ENCODE measurements around the gene PPP2R3A.
"Not testable (repeated sequence)": the region's sequence is repeated elsewhere in the genome, so short reads cannot be mapped to it uniquely, and the experiment has no call there.

The PPP2R3A gene

GRCh38 chr3:135965506-135966270, at the start of gene PPP2R3A:
Gene PPP2R3A (plus strand): TSS chr3:135965728. CDS start chr3:136001499, 35,771 bp downstream.
- DNase-seq, result peak; percentile 85

DNA sequence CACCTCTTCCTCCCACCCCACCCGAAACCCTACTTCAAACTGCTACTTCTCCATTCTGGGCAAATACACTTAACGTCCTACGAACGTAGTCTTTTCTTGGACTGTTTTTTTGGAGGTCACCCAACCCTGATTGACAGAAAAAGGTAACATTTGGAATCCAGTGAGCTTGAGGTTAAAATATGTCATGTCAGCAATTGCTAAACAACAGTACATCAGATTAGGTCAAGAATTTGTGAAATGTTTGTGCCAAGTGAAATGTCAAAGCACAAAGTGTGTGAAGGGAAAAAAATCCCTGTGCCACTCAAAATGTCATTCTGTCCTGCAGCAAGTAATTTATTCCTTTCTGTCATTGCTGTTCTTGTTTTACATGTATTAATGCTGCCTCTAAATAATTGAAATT, 49.2 kb upstream of the PPP2R3A start:
- no peak for DNase-seq

DNA sequence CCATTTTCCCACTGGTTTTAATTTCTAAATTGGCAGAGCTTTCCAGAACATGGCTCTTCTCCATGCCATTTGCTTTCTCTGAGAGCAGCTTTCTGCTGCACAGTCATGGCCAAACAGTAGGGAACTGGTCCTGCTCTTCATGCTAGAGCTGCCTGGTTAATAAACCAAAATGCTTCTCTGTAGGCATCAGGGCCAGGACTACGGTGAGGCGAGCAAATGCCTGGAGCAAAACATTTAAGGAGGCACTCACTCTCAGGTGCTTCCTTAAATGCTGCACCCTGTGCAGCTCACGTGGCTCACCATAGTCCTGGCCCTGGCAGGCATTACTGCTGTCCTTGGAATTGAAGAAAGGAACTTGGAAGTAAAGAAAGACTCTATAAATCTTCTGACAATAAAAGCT, 48.5 kb upstream of the PPP2R3A start:
- no peak for DNase-seq

- DNase-seq, result no peak
Measured at GRCh38 chr3:135917927-135918597, 47.5 kb upstream of the PPP2R3A start.

DNA sequence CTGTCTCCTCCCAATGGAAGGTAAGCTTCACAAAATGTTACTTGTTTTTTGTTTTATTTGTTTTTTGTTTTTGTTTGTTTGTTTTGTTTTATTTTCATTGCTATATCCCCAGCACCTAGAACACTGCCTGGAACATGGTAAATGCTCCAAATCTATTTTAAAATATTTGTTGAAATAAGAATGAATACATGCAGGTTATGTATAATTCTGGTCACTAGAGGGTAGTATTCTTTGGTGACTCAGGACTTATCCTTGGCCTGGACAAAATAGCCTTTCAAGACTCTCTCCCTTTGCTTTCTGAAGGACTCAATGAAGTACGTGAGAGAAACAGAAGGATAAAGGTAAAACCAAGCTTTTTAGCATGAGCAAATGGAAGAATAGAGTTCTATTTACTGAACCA, 46.9 kb upstream of the PPP2R3A start:
- DNase-seq, result no peak

DNA sequence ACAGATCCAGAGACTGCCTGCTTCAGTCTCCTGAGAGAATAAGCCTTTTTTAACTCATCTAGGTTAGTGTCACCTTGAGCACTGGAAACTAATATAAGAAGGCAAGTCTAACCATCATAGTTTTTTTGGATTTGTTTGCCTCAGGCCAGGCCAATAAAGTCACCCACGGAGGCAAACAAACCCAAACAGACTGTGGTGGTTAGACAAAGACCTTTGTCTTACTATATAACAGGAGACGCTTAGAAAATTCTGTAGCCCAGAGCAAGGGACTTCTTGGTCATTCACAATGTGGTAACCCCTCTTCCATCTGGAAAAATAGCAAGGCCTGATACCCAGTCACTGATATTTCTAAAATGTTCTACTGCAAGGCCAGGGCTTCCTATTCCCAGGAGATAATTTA, 45.3 kb upstream of the PPP2R3A start:
- DNase-seq, result no peak

GRCh38 chr3:135922903-135923250, 42.7 kb upstream of the PPP2R3A start:
- no peak for DNase-seq

DNA sequence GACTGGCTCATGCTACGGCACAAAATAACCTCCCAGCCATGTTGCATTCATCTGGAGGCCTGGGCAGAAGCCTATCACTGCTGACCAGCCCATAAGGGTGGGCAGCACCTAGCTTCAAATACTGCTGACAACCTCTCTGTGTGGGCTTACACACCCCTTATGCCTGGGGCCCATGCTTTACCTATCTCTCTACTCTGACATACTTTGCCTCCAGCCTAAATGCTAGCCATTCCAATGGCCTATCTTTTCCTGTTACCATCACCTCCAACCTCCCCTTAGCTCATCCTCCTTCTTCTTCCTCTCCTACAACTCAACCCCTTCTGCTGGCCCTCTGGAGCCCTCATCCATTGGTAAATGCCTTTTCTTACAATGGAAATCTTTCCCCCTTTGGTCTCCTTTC, 41.0 kb upstream of the PPP2R3A start:
- DNase-seq, result no peak

GRCh38 chr3:135926664-135927063, 38.9 kb upstream of the PPP2R3A start:
- DNase-seq, result no peak

DNA sequence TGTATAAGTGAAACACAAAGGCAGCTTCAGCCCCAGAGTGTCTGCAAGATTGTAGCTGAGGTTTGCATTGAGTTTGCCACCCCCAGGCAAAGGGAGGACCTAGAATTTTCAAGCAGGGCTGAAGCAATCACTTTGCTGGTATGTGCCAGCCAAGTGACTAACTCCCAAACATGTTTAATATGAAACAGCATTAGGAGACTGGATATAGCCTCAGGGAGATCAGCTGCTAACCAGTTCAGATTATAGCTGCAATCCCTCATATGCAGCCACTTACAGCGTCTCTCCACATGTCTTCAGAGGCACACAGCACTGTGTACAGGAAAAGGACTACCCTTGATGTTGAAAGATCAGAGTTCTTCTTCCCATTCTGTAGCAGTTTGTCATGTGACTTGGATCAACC, 38.4 kb upstream of the PPP2R3A start:
- peak; percentile 56 for DNase-seq

DNA sequence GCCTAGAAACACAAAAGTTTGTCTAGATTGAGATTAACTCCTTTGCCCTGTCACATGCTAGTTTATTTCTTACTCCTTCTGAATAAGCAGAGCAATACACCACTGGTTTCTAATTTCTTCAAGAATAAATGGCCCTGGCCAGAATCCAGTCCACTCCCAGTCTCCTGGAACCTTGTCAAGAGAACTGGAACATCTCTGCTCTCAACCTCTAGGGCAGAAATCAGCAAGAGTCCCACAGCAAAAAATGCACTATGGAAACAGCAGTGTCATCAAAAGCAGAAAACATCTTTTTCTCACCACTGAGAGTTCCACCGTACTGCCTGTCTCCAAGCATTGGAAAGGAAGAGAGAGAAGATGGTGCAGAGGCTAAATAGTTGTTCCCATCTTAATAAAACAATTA, 35.9 kb upstream of the PPP2R3A start:
- DNase-seq, result no peak

GRCh38 chr3:135930255-135930654, 35.3 kb upstream of the PPP2R3A start:
- DNase-seq, result no peak

DNA sequence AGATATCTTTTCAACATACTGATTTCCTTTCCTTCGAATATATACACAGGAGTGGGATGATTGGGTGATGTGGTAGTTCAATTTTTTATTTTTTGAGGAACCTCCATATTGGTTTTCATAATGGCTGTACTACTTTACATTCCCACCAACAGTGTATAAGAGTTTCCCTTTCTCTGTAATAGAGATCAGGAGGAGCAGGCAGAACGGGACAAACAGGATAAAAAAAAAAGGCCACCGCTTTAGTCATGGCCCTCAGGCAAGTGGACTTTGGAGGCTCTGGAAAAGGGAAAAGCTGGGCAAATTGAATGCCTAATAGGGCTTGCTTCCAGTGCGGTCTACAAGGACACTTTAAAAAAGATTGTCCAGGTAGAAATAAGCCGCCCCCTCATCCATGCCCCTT, 30.4 kb upstream of the PPP2R3A start:
- DNase-seq, result not testable (repeated sequence)

DNA sequence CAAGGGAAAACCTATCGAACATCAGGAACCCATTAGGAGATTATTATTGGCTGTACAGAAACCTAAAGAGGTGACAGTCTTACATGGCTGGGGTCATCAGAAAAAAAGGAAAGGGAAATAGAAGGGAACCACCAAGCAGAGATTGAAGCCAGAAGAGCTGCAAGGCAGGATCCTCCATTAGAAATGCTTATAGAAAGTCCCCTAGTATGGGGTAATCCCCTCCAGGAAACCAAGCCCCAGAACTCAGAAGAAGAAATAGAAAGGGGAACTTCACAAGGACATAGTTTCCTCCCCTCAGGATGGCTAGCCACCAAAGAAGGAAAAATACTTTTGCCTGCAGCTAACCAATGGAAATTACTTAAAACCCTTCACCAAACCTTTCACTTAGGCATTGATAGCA, 27.8 kb upstream of the PPP2R3A start:
- DNase-seq, result not testable (repeated sequence)

- peak; percentile 31 for DNase-seq
Measured at GRCh38 chr3:135944831-135945230, 20.7 kb upstream of the PPP2R3A start.

DNA sequence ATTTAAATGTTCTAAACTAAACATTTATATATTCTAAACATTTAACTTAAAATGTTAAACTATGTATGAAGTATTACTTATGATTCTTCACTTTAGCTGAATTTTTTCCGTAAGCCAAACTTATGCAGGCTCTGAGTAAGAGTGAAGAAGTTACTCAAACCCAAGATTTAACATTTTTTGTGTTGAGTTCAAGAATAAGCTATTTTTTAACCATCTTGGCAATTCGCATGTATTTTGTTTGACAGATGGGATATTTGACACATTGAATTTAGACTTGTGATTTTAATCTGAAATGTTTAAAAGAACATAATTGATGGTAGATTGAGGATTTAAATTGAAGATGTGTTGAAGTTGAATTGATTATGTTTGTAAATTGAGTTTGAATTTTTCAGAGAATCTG, 14.6 kb upstream of the PPP2R3A start:
- no peak for DNase-seq

DNA sequence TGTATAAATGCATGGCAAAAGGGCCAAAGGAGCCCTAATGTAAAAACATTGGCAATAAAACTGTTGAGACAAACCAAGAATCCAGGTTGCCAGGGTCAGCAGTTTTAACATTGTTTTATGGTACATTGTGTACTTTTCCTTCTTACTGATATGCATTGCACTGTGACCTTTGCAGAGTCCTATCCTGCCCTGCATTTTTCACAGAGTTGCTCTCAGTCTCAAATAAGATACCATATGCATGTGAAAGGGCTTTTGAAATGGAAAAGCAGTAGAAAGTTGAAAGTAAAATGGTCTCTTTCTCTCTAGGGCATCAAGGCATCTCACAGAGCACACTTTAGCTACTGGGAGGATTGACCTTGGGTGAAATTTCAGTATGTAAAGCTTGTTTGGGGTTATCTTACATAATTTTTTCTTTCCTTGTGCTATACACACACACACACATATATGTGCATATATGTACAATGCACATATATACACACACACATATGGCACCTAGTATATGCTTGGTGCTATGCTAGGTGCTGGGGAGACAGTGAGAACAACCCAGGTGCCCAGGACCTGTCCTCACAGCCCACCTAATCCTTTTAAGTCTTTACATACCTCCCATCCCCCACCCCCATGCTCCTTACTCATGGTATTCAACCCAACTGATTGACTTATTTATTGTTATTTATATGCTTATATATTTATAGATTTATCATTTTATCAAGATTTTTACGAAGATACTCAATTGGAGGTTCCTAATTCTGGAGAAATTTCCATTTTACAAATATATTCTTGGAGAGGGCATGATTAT, 1.2 kb upstream of the PPP2R3A start:
- DNase-seq, result no peak

DNA sequence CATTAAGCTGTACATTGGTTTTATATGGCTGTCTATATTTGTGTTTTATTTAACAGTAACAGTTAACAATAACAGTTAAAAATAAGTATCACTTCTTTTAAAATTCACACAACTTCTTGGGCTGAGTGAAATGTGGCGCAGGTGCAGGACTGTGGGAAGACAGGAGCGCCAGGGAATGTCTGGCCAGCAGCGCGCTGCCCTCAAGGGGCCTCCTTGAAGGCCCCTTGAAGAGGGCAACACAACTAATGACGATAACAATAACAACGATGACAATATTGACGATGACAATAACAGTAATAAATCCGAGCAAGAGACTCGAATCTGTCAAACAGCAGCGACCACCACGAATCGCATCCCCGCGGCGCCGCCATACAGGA, 411 bp upstream of the PPP2R3A start:
- no peak for DNase-seq

- no peak for DNase-seq
Measured at GRCh38 chr3:135966271-135966961, 888 bp downstream of the PPP2R3A start.

DNA sequence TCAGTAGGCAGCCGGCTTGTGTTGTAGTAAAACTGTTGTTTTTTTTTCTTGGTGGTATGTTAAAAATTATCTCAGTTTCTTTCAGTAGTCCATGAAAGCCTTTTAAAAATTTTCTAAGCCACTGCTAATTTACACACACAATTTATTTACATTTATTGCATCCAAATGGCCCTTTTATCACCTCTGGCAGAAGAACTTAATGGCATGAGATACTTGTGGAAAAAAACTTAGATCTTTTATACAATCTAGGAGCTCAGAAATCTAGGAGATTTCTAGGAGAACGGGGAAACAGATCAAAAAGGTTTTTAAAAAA, 1.4 kb downstream of the PPP2R3A start:
- DNase-seq, result no peak

DNA sequence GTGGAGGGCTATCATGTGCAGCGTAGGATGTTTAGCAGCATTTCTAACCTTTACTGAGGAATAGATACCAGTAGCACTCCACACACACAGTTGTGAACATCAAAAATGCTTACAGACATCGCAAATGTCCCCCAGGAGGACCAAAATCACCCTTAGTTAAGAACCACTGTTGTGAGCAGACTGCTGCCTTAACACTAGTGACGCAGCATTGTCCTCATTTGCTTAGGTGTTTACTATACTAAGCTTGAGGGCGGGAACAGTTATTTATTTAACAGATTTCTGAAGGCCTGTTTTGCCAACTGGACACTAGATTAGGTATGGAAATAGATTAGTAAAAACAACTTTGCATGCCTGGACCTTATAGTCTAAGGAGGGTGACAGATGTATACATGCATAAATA, 2.3 kb downstream of the PPP2R3A start:
- DNase-seq, result no peak

DNA sequence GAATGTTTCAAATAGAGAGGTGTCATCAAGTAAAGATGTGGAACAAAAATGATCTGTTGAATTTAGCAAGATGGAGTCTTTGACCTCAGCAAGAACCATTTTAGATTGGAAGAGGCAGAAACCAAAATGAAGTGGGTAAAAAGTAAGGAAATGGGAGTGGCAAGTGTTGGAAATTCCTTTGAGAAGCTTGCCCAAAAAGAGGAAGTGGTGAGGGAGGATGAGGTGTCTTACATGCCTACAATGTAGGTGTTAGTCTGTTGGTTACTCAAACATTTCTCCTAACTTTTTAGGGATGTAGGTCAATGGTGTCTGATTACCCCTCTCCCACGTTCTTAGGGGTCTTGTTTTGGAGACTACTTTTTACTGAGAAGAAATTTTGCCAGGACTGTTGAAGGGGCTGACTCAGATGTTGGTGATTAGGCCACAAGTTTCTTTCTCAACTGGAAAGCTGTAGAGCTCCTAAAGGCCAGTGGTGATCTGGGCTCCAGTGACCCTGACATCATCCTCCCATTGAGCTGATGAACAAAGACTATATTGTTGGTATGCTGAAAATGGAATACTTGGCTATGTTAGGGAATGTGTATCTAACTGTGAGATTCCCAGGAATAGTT, 5.1 kb downstream of the PPP2R3A start:
- DNase-seq, result no peak

DNA sequence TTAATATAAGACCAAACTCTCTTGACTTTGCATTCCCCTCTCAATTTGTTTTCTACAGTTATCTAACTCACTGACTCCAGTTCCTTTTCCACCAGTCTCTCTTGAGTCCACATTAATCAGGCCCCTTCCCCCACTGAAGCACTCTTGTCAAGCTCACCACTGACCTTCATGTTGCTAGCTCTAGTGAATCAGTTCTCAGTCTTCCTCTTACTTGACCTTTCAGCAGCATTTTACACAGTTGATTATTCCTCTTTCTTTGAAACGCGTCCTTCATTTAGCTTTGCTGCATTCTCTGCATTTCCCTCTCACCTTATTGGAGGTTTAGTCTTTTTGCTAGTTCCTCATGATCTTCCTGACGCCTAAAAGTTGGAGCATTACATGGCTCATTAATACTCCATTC, 8.3 kb downstream of the PPP2R3A start:
- no peak for DNase-seq

Measured in T1000 (cell line).